Gastroesophageal sphincter (tissue), 4 donors: ENCODE results near the gene CLSTN2. TPM values are rescaled to one million over a fixed set of nuclear protein-coding genes. Genes with fewer than 3 reads are reported as not detected.

Experiments
- ATAC-seq: fragments of 150-250 bp; one replicate; pipeline ENCODE4 v1.9.1; 2016; ENCODE audit warnings: mild to moderate bottlenecking, moderate library complexity
- H3K27ac ChIP-seq, 4 donors: fragments of 200-600 bp; sonication (generic) in 3 of 4; 1 replicate in 3 of 4; 2 replicates in 1 of 4; pipeline ENCODE4 v1.5.1; 2016 to 2019
- H3K27me3 ChIP-seq: fragments of 200-600 bp; sonication (generic); one replicate; pipeline ENCODE4 v1.5.1; 2019
- H3K36me3 ChIP-seq, 2 donors: fragments of 200-600 bp; sonication (generic); one replicate each; pipeline ENCODE4 v1.5.1; 2019; ENCODE audit warnings: control low read depth in 1 of 2
- H3K4me1 ChIP-seq, 3 donors: fragments of 200-600 bp; sonication (generic); 1 replicate in 2 of 3; 2 replicates in 1 of 3; pipeline ENCODE4 v1.5.1; 2016 to 2019; ENCODE audit warnings: control low read depth in 2 of 3
- H3K4me3 ChIP-seq, 2 donors: fragments of 200-600 bp; sonication (generic); one replicate each; pipeline ENCODE4 v1.5.1; 2019; ENCODE audit warnings: mild to moderate bottlenecking in 1 of 2, moderate library complexity in 1 of 2
- H3K9me3 ChIP-seq, 3 donors: fragments of 200-600 bp; sonication (generic); one replicate each; pipeline ENCODE4 v1.5.1; 2017 to 2019; ENCODE audit warnings: control low read depth in 2 of 3
- EP300 ChIP-seq: sonication (generic); formaldehyde crosslinking; IDR thresholded peaks from one replicate; pipeline ENCODE4 v1.6.1; 2017; ENCODE audit warnings: antibody characterized with exemption, mild to moderate bottlenecking
- POLR2A ChIP-seq, 2 donors: fragments of 450-650 bp; IDR thresholded peaks; one replicate each; pipeline ENCODE4 v1.6.1; 2017; ENCODE audit warnings: antibody characterized with exemption in 2 of 2, mild to moderate bottlenecking in 2 of 2, moderate library complexity in 1 of 2
- POLR2AphosphoS5 ChIP-seq: sonication (generic); formaldehyde crosslinking; IDR thresholded peaks from one replicate; pipeline ENCODE4 v1.6.1; 2017; ENCODE audit warnings: antibody characterized with exemption
- WGBS, 2 donors: methylation state at CpG; one replicate each; pipeline ENCODE4 v1.1.5; 2018; ENCODE audit warnings: low coverage in 1 of 2; 5-methylcytosine and 5-hydroxymethylcytosine counted together
- total RNA-seq, 4 donors: library from RNA; depleted of rRNA; stranded (reverse); fragments of >200 nt; gene quantifications; one replicate each; pipeline ENCODE4 v1.1.0, GENCODE V29; 2016
- TF ChIP-seq, protein P1 (sequence below), 4 experiments: fragments of 200-600 bp in 2 of 4; fragments of 450-650 bp in 2 of 4; sonication (generic) in 1 of 4; IDR thresholded peaks; one replicate each; pipeline ENCODE4 v1.5.1; 2017 to 2019; ENCODE audit warnings: antibody characterized with exemption in 4 of 4, mild to moderate bottlenecking in 2 of 4, moderate library complexity in 2 of 4

The CLSTN2 gene
- total RNA-seq, 4 donors from 2014 or later = 6.6 to 9.7 (median 7.7) TPM

DNA sequence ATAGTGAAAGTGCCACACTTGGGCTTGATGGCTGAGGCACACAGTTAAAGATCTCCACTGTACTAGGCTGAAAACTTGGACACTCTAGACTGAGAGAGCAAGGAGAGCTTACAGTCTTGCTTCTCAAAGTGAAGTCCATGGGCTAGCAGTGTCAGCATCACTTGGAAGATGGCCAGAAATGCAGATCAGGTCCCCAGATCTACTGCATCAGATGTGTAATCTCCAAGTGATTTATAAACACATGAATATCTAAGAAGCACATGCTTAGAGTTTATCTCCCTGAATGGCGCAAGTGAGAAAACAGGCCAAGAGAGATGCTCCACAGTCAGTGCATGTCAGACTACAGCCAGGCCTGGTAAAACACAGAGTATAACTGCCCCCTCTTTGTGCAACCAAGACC, 308.6 kb downstream of the CLSTN2 start:
- Histone ChIP-seq H3K27me3 (no peaks in the 10 kb centered on the region), H3K4me1 (peaks cover 0 to 5% (median 0%) of the 10 kb centered on the region in 3 donors), H3K9me3 (no peaks in the 10 kb centered on the region), H3K27ac (no peak overlapping the region), H3K4me3 (no peak overlapping the region), H3K36me3 (no peaks in the 10 kb centered on the region)
- no peak for ATAC-seq
- TF ChIP-seq, protein P1, sequence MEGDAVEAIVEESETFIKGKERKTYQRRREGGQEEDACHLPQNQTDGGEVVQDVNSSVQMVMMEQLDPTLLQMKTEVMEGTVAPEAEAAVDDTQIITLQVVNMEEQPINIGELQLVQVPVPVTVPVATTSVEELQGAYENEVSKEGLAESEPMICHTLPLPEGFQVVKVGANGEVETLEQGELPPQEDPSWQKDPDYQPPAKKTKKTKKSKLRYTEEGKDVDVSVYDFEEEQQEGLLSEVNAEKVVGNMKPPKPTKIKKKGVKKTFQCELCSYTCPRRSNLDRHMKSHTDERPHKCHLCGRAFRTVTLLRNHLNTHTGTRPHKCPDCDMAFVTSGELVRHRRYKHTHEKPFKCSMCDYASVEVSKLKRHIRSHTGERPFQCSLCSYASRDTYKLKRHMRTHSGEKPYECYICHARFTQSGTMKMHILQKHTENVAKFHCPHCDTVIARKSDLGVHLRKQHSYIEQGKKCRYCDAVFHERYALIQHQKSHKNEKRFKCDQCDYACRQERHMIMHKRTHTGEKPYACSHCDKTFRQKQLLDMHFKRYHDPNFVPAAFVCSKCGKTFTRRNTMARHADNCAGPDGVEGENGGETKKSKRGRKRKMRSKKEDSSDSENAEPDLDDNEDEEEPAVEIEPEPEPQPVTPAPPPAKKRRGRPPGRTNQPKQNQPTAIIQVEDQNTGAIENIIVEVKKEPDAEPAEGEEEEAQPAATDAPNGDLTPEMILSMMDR (IDR thresholded peaks at IDR 0.05) = no peak
- TF ChIP-seq EP300 (no peak), POLR2AphosphoS5 (no peak), POLR2A (IDR thresholded peaks at IDR 0.05) (no peak)
- WGBS, 2 donors = 100% methylated on average over 1 of the region's 1 CpG

GRCh38 chr3:140244893-140245292, 309.9 kb downstream of the CLSTN2 start:
- H3K27me3 ChIP-seq = no peaks in the 10 kb centered on the region
- WGBS, 2 donors = 54 to 90% methylated on average over 2 to 4 of the region's 5 CpGs
- TF ChIP-seq, protein P1 (IDR thresholded peaks at IDR 0.05) = no peak
- TF ChIP-seq EP300 (no peak), POLR2A (IDR thresholded peaks at IDR 0.05) (no peak), POLR2AphosphoS5 (no peak)
- no peaks in the 10 kb centered on the region for H3K36me3 ChIP-seq
- ATAC-seq = no peak
- H3K4me3 ChIP-seq = no peak overlapping the region
- H3K27ac ChIP-seq = no peak overlapping the region
- no peaks in the 10 kb centered on the region for H3K4me1 ChIP-seq
- H3K9me3 ChIP-seq = no peaks in the 10 kb centered on the region

- Histone ChIP-seq H3K4me3 (no peak overlapping the region), H3K4me1 (peaks cover 0 to 5% (median 0%) of the 10 kb centered on the region in 3 donors), H3K36me3 (no peaks in the 10 kb centered on the region), H3K9me3 (no peaks in the 10 kb centered on the region), H3K27me3 (no peaks in the 10 kb centered on the region), H3K27ac (no peak overlapping the region)
- TF ChIP-seq, protein P1 (IDR thresholded peaks at IDR 0.05) = no peak
- no peak for TF ChIP-seq POLR2AphosphoS5
- no peak for TF ChIP-seq POLR2A (IDR thresholded peaks at IDR 0.05)
- no peak for TF ChIP-seq EP300
- 50% methylated on average over 2 to 3 of the region's 3 CpGs for WGBS, 2 donors
- ATAC-seq = no peak
Observed at GRCh38 chr3:140246578-140246977, 311.6 kb downstream of the CLSTN2 start.

DNA sequence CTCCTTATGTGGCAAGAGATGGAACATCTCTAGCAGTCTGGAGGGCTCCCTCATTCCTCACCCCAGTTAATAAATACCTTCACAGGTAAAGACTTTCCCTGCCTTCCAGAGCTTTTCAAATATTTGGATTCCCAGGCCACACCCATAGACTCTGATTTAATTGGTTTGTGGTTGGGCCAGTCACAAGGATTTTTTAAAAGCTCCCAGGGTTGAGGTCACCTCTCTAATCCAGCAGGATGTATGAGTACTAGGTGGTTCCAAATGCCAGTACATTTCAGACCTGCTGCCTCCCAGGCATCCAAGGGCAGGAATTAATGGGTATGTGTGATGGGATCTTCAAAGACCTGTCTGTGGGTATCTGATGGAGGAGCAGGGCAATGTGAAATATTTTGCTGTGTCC, 312.8 kb downstream of the CLSTN2 start:
- Histone ChIP-seq H3K27me3 (no peaks in the 10 kb centered on the region), H3K4me3 (no peak overlapping the region), H3K4me1 (peaks cover 0 to 5% (median 0%) of the 10 kb centered on the region in 3 donors), H3K27ac (no peak overlapping the region), H3K9me3 (no peaks in the 10 kb centered on the region), H3K36me3 (no peaks in the 10 kb centered on the region)
- no peak for ATAC-seq
- TF ChIP-seq, protein P1 (IDR thresholded peaks at IDR 0.05) = no peak
- TF ChIP-seq POLR2AphosphoS5 (no peak), EP300 (no peak), POLR2A (IDR thresholded peaks at IDR 0.05) (no peak)

DNA sequence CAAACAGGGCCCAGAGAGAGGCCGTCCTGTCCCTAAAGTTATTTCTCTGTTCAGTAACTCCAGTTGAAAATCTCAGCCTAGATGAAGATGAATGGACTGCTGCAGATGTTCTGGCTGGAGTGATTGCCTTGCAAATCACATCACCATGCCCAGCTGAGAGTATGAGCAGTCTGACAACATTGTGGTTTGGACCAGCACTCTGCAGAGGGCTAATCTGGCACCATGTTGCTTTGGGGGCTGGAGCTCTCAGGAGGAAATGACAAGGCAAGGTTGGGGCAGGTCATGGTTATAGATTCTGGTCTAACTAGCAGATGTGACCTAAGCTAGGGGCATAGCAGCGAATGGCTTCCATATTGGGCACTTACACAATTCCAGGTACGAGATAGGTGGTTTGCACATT, 314.2 kb downstream of the CLSTN2 start:
- ATAC-seq = no peak
- Histone ChIP-seq H3K27me3 (no peaks in the 10 kb centered on the region), H3K4me1 (peaks cover 0 to 5% (median 0%) of the 10 kb centered on the region in 3 donors), H3K36me3 (no peaks in the 10 kb centered on the region), H3K9me3 (no peaks in the 10 kb centered on the region), H3K27ac (no peak overlapping the region), H3K4me3 (no peak overlapping the region)
- TF ChIP-seq, protein P1 (IDR thresholded peaks at IDR 0.05) = no peak
- WGBS, 2 donors = 96 to 100% methylated on average over 2 to 3 of the region's 3 CpGs
